Measurements from ENCODE around the gene RHOT2. TPM values are rescaled to one million over a fixed set of nuclear protein-coding genes. Genes with fewer than 3 reads are reported as not detected.

Gene RHOT2
- polyA plus RNA-seq, 1 donor (not counting 4 experiments of a cell fraction or from before 2014, with no cell fraction given) = 58.7 TPM

- Histone ChIP-seq H3K9ac (ENCODE audit: control insufficient read depth, extremely low read depth, insufficient read depth, low read length) (no peak overlapping the region), H3K36me3 (ENCODE audit: control insufficient read depth in 2 of 2, extremely low read depth in 1 of 2, insufficient read depth in 2 of 2, low read length in 2 of 2) (no peaks in the 10 kb centered on the region), H3K9me1 (ENCODE audit: control insufficient read depth, extremely low read depth, insufficient read depth, low read length) (no peaks in the 10 kb centered on the region), H4K20me1 (ENCODE audit: control insufficient read depth, extremely low read depth, insufficient read depth, low read length) (no peaks in the 10 kb centered on the region), H2AFZ (ENCODE audit: control insufficient read depth, low read length) (no peak overlapping the region), H3K4me2 (ENCODE audit: control insufficient read depth, extremely low read depth, insufficient read depth, low read depth, low read length) (no peak overlapping the region), H3K4me3 (ENCODE audit: control insufficient read depth in 2 of 3, extremely low read depth in 1 of 3, insufficient read depth in 2 of 3, low read depth in 1 of 3, low read length in 3 of 3) (no peak overlapping the region), H3K79me2 (ENCODE audit: control insufficient read depth, insufficient read depth, low read length) (no peaks in the 10 kb centered on the region), H3K27me3 (ENCODE audit: control insufficient read depth, extremely low read depth, insufficient read depth, low read length) (no peaks in the 10 kb centered on the region), H3K4me1 (ENCODE audit: control insufficient read depth, extremely low read depth, insufficient read depth, low read length) (no peaks in the 10 kb centered on the region), H3K9me3 (ENCODE audit: control insufficient read depth, low read depth, low read length) (no peaks in the 10 kb centered on the region), H3K27ac (ENCODE audit: control insufficient read depth, insufficient read depth, low read length) (no peak overlapping the region)
- TF ChIP-seq EZH2 (IDR thresholded peaks at IDR 0.05; ENCODE audit: low read length) (no peak), CTCF (optimal IDR thresholded peaks at IDR 0.05 in 1 of 3, IDR thresholded peaks at IDR 0.05 in 1 of 3, conservative IDR thresholded peaks at IDR 0.05 in 1 of 3; ENCODE audit: extremely low read depth in 1 of 3, insufficient read depth in 2 of 3, low read length in 3 of 3) (no peak)
- dilution Hi-C loops (cut with MboI; ENCODE audit: extremely low pct_ligation_motif_present, low sequenced_read_pairs) = no loop called here
- DNase-seq (ENCODE audit: low read depth, low spot score) = no peak
- no peak for FAIRE-seq
Observed at GRCh38 chr16:661184-661821, 6.6 kb upstream of the RHOT2 start.

- H3K4me3 ChIP-seq (ENCODE audit: control insufficient read depth in 2 of 3, extremely low read depth in 1 of 3, insufficient read depth in 2 of 3, low read depth in 1 of 3, low read length in 3 of 3) = no peak overlapping the region
- dilution Hi-C loops (cut with MboI; ENCODE audit: extremely low pct_ligation_motif_present, low sequenced_read_pairs) = no loop called here
- no peaks in the 10 kb centered on the region for H3K4me1 ChIP-seq (ENCODE audit: control insufficient read depth, extremely low read depth, insufficient read depth, low read length)
- no peaks in the 10 kb centered on the region for H3K9me3 ChIP-seq (ENCODE audit: control insufficient read depth, low read depth, low read length)
- no peak overlapping the region for H3K27ac ChIP-seq (ENCODE audit: control insufficient read depth, insufficient read depth, low read length)
- no peak overlapping the region for H2AFZ ChIP-seq (ENCODE audit: control insufficient read depth, low read length)
- H3K9ac ChIP-seq (ENCODE audit: control insufficient read depth, extremely low read depth, insufficient read depth, low read length) = no peak overlapping the region
- H3K4me2 ChIP-seq (ENCODE audit: control insufficient read depth, extremely low read depth, insufficient read depth, low read depth, low read length) = no peak overlapping the region
- H3K27me3 ChIP-seq (ENCODE audit: control insufficient read depth, extremely low read depth, insufficient read depth, low read length) = no peaks in the 10 kb centered on the region
- FAIRE-seq (no peak), DNase-seq (ENCODE audit: low read depth, low spot score) (no peak)
- H3K9me1 ChIP-seq (ENCODE audit: control insufficient read depth, extremely low read depth, insufficient read depth, low read length) = no peaks in the 10 kb centered on the region
- no peaks in the 10 kb centered on the region for H3K36me3 ChIP-seq (ENCODE audit: control insufficient read depth in 2 of 2, extremely low read depth in 1 of 2, insufficient read depth in 2 of 2, low read length in 2 of 2)
- H4K20me1 ChIP-seq (ENCODE audit: control insufficient read depth, extremely low read depth, insufficient read depth, low read length) = no peaks in the 10 kb centered on the region
- no peak for TF ChIP-seq CTCF (optimal IDR thresholded peaks at IDR 0.05 in 1 of 3, IDR thresholded peaks at IDR 0.05 in 1 of 3, conservative IDR thresholded peaks at IDR 0.05 in 1 of 3; ENCODE audit: extremely low read depth in 1 of 3, insufficient read depth in 2 of 3, low read length in 3 of 3)
- no peak for TF ChIP-seq EZH2 (IDR thresholded peaks at IDR 0.05; ENCODE audit: low read length)
- H3K79me2 ChIP-seq (ENCODE audit: control insufficient read depth, insufficient read depth, low read length) = no peaks in the 10 kb centered on the region
Observed at GRCh38 chr16:662095-662494, 5.8 kb upstream of the RHOT2 start.

Measured in keratinocyte (primary cell).